Measurements from ENCODE around the gene RNU6-7. TPM values are rescaled to one million over a fixed set of nuclear protein-coding genes. Genes with fewer than 3 reads are reported as not detected.

Gene RNU6-7
- total and polyA plus RNA-seq, 2 of the 13 experiments (the other 11 are each of a cell fraction or from before 2014, with no cell fraction given), result under 0.01 TPM; not detected in 1

- TF ChIP-seq, protein P1, sequence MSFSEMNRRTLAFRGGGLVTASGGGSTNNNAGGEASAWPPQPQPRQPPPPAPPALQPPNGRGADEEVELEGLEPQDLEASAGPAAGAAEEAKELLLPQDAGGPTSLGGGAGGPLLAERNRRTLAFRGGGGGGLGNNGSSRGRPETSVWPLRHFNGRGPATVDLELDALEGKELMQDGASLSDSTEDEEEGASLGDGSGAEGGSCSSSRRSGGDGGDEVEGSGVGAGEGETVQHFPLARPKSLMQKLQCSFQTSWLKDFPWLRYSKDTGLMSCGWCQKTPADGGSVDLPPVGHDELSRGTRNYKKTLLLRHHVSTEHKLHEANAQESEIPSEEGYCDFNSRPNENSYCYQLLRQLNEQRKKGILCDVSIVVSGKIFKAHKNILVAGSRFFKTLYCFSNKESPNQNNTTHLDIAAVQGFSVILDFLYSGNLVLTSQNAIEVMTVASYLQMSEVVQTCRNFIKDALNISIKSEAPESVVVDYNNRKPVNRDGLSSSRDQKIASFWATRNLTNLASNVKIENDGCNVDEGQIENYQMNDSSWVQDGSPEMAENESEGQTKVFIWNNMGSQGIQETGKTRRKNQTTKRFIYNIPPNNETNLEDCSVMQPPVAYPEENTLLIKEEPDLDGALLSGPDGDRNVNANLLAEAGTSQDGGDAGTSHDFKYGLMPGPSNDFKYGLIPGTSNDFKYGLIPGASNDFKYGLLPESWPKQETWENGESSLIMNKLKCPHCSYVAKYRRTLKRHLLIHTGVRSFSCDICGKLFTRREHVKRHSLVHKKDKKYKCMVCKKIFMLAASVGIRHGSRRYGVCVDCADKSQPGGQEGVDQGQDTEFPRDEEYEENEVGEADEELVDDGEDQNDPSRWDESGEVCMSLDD (CRISPR knock-in tag; IDR thresholded peaks at IDR 0.05; ENCODE audit: borderline replicate concordance), result peak; percentile 99
- TF ChIP-seq ZNF780A (CRISPR knock-in tag; IDR thresholded peaks at IDR 0.05), result no peak
- TF ChIP-seq ZNF121 (CRISPR knock-in tag; IDR thresholded peaks at IDR 0.05), result no peak; the same call in none of the 2 replicates
- no peak for TF ChIP-seq ATM (IDR thresholded peaks at IDR 0.05; ENCODE audit: borderline replicate concordance)
- peak; percentile 68 for TF ChIP-seq NR2C2 (CRISPR knock-in tag; IDR thresholded peaks at IDR 0.05; ENCODE audit: borderline replicate concordance)
- no peak; the same call in none of the 2 replicates for TF ChIP-seq ZNF329 (CRISPR knock-in tag; IDR thresholded peaks at IDR 0.05; ENCODE audit: low read depth)
- peak; percentile 78; the same call in 1 of the 2 replicates for TF ChIP-seq NRL (CRISPR knock-in tag; IDR thresholded peaks at IDR 0.05; ENCODE audit: borderline replicate concordance)
- TF ChIP-seq FOXA3 (CRISPR knock-in tag; IDR thresholded peaks at IDR 0.05), result peak; percentile 48
- peak; percentile 88 for TF ChIP-seq NCOR1 (IDR thresholded peaks at IDR 0.05; ENCODE audit: borderline replicate concordance, low read length)
- peak; percentile 57 for TF ChIP-seq SP5 (CRISPR knock-in tag; IDR thresholded peaks at IDR 0.05; ENCODE audit: borderline replicate concordance, low read depth)
- peak; percentile 82; the same call in 1 of the 2 replicates for TF ChIP-seq ZFP62 (CRISPR knock-in tag; IDR thresholded peaks at IDR 0.05)
- peak; percentile 81; the same call in 1 of the 2 replicates for TF ChIP-seq ZNF776 (CRISPR knock-in tag; IDR thresholded peaks at IDR 0.05)
- TF ChIP-seq, protein P2, sequence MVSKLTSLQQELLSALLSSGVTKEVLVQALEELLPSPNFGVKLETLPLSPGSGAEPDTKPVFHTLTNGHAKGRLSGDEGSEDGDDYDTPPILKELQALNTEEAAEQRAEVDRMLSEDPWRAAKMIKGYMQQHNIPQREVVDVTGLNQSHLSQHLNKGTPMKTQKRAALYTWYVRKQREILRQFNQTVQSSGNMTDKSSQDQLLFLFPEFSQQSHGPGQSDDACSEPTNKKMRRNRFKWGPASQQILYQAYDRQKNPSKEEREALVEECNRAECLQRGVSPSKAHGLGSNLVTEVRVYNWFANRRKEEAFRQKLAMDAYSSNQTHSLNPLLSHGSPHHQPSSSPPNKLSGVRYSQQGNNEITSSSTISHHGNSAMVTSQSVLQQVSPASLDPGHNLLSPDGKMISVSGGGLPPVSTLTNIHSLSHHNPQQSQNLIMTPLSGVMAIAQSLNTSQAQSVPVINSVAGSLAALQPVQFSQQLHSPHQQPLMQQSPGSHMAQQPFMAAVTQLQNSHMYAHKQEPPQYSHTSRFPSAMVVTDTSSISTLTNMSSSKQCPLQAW (CRISPR knock-in tag; IDR thresholded peaks at IDR 0.05), result peak; percentile 91
- TF ChIP-seq ZMAT5 (CRISPR knock-in tag; IDR thresholded peaks at IDR 0.05; ENCODE audit: borderline replicate concordance, low read depth), result no peak
- TF ChIP-seq ZNF770 (CRISPR knock-in tag; IDR thresholded peaks at IDR 0.05), result peak; percentile 38; the same call in 1 of the 2 replicates
- peak; percentile 81; the same call in 1 of the 2 replicates for TF ChIP-seq SATB2 (CRISPR knock-in tag; IDR thresholded peaks at IDR 0.05)
- no peak; the same call in 1 of the 2 replicates for TF ChIP-seq ZNF749 (CRISPR knock-in tag; IDR thresholded peaks at IDR 0.05; ENCODE audit: borderline replicate concordance)
- peak; percentile 47 for TF ChIP-seq TBL1XR1 (IDR thresholded peaks at IDR 0.05; ENCODE audit: borderline replicate concordance, low read length, partially characterized antibody)
- peak; percentile 96 for TF ChIP-seq FOXC1 (CRISPR knock-in tag; IDR thresholded peaks at IDR 0.05; ENCODE audit: borderline replicate concordance)
- TF ChIP-seq ZSCAN31 (CRISPR knock-in tag; IDR thresholded peaks at IDR 0.05; ENCODE audit: low read depth), result peak; percentile 79
- TF ChIP-seq CBFB (CRISPR knock-in tag; IDR thresholded peaks at IDR 0.05), result peak; percentile 83
- peak; percentile 80 for TF ChIP-seq FOXO1 (CRISPR knock-in tag; IDR thresholded peaks at IDR 0.05)
Observed at GRCh38 chr14:32202998-32203882, 1.4 kb downstream of the RNU6-7 start, which contains the start of gene RNU6-8 (continued).
